ENCODE results near the gene ZNF148.

GRCh38 chr3:125271127-125271526, 104.0 kb downstream of the ZNF148 start:
- TF ChIP-seq POLR2A (IDR thresholded peaks at IDR 0.05; ENCODE audit: low read length) (no peak), GATA1 (IDR thresholded peaks at IDR 0.05; ENCODE audit: low read depth, low read length) (no peak)

Data from erythroblast (primary cell).